Upper lobe of left lung (tissue), 6 donors: ENCODE results near the gene NDUFB4. TPM values are rescaled to one million over a fixed set of nuclear protein-coding genes. Genes with fewer than 3 reads are reported as not detected.

ENCODE experiments used
- ATAC-seq, 2 donors: fragments of 200-7000 bp; cut with Tn5 transposase; one replicate each; pipeline ENCODE4 v1.9.1; 2022; ENCODE audit warnings: mild to moderate bottlenecking in 2 of 2, moderate library complexity in 2 of 2; ENCODE audit not compliant: low FRiP score in 2 of 2
- DNase-seq, 2 donors: peaks; one replicate each; pipeline ENCODE4 v3.0.0-alpha.2; 2019 to 2020
- H3K27ac ChIP-seq, 4 donors: fragments of 200-600 bp; sonication (generic); one replicate each; pipeline ENCODE4 v1.5.1; 2016 to 2019
- H3K27me3 ChIP-seq, 4 donors: fragments of 200-600 bp; sonication (generic); one replicate each; pipeline ENCODE4 v1.5.1; 2017 to 2019
- H3K36me3 ChIP-seq, 4 donors: fragments of 200-600 bp; sonication (generic); one replicate each; pipeline ENCODE4 v1.5.1; 2016 to 2019
- H3K4me1 ChIP-seq, 4 donors: fragments of 200-600 bp; sonication (generic); one replicate each; pipeline ENCODE4 v1.5.1; 2018 to 2019
- H3K4me3 ChIP-seq, 4 donors: fragments of 200-600 bp; sonication (generic); one replicate each; pipeline ENCODE4 v1.5.1; 2017 to 2019; ENCODE audit warnings: mild to moderate bottlenecking in 2 of 4, moderate library complexity in 1 of 4
- H3K9me3 ChIP-seq, 4 donors: fragments of 200-600 bp; sonication (generic); one replicate each; pipeline ENCODE4 v1.5.1; 2018 to 2019
- EP300 ChIP-seq, 4 donors: sonication (generic); formaldehyde crosslinking; IDR thresholded peaks; one replicate each; pipeline ENCODE4 v1.5.1; 2017; ENCODE audit warnings: antibody characterized with exemption in 4 of 4, control low read depth in 2 of 4
- POLR2A ChIP-seq, 4 donors: fragments of 450-650 bp; IDR thresholded peaks; one replicate each; pipeline ENCODE4 v1.5.1; 2016 to 2017; ENCODE audit warnings: antibody characterized with exemption in 4 of 4, mild to moderate bottlenecking in 2 of 4
- POLR2AphosphoS5 ChIP-seq, 2 donors: sonication (generic); formaldehyde crosslinking; IDR thresholded peaks; one replicate each; pipeline ENCODE4 v1.5.1; 2017; ENCODE audit warnings: antibody characterized with exemption in 2 of 2
- WGBS, 2 donors: methylation state at CpG; one replicate each; pipeline ENCODE4 v1.1.5; 2017 to 2018; 5-methylcytosine and 5-hydroxymethylcytosine counted together
- total RNA-seq, 6 donors: library from RNA; depleted of rRNA in 4 of 6; stranded (reverse); fragments of >200 nt in 4 of 6; gene quantifications; one replicate each; pipeline versions ENCODE4 v1.1.0 to v1.2.1, GENCODE V29; 2016 to 2021
- TF ChIP-seq, protein P1 (sequence below), 6 experiments: fragments of 450-650 bp in 4 of 6; fragments of 200-600 bp in 2 of 6; sonication (generic) in 2 of 6; IDR thresholded peaks; one replicate each; pipeline ENCODE4 v1.5.1; 2016 to 2019; ENCODE audit warnings: antibody characterized with exemption in 6 of 6
- donor health status: DM: no; HTN: no; CAD: no; lungs with moderate emphysema.
- donor health status: DM: no; HTN: yes; CAD: no; lungs with severe emphysema.

NDUFB4 gene
- total RNA-seq, 6 donors from 2014 or later, result 29.2 to 105 (median 79.4) TPM

DNA sequence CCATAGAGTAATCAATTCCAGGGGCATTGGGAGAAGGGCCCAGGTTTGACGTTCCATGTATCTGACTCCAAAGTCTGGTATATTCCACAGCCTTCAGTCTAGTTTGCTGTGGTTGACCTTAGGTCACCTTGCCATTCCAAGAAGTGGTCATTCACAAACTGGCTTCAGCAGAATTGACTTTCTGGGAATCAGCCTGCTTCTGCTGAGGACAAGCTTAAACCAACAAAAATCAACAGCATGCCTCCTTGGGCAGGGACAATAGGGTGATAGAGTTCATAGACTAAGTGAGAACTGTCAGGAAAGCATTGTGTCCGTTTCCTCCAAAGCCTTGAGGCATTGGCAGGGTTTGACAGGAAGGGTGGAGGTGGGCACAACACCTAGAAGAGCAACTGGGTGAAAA lies 24.1 kb upstream of the NDUFB4 start:
- WGBS, 2 donors, result 56 to 70% methylated on average over 2 of the region's 2 CpGs
- Histone ChIP-seq H3K36me3 (no peaks in the 10 kb centered on the region), H3K9me3 (no peaks in the 10 kb centered on the region), H3K27ac (no peak overlapping the region), H3K27me3 (no peaks in the 10 kb centered on the region), H3K4me3 (no peak overlapping the region), H3K4me1 (peaks cover 0 to 9% (median 4%) of the 10 kb centered on the region in 4 donors)
- no peak for ATAC-seq
- TF ChIP-seq, protein P1, sequence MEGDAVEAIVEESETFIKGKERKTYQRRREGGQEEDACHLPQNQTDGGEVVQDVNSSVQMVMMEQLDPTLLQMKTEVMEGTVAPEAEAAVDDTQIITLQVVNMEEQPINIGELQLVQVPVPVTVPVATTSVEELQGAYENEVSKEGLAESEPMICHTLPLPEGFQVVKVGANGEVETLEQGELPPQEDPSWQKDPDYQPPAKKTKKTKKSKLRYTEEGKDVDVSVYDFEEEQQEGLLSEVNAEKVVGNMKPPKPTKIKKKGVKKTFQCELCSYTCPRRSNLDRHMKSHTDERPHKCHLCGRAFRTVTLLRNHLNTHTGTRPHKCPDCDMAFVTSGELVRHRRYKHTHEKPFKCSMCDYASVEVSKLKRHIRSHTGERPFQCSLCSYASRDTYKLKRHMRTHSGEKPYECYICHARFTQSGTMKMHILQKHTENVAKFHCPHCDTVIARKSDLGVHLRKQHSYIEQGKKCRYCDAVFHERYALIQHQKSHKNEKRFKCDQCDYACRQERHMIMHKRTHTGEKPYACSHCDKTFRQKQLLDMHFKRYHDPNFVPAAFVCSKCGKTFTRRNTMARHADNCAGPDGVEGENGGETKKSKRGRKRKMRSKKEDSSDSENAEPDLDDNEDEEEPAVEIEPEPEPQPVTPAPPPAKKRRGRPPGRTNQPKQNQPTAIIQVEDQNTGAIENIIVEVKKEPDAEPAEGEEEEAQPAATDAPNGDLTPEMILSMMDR (IDR thresholded peaks at IDR 0.05), result no peak
- no peak for TF ChIP-seq EP300 (IDR thresholded peaks at IDR 0.05)
- no peak for TF ChIP-seq POLR2A (IDR thresholded peaks at IDR 0.05)
- TF ChIP-seq POLR2AphosphoS5 (IDR thresholded peaks at IDR 0.05), result no peak
- no peak for DNase-seq

DNA sequence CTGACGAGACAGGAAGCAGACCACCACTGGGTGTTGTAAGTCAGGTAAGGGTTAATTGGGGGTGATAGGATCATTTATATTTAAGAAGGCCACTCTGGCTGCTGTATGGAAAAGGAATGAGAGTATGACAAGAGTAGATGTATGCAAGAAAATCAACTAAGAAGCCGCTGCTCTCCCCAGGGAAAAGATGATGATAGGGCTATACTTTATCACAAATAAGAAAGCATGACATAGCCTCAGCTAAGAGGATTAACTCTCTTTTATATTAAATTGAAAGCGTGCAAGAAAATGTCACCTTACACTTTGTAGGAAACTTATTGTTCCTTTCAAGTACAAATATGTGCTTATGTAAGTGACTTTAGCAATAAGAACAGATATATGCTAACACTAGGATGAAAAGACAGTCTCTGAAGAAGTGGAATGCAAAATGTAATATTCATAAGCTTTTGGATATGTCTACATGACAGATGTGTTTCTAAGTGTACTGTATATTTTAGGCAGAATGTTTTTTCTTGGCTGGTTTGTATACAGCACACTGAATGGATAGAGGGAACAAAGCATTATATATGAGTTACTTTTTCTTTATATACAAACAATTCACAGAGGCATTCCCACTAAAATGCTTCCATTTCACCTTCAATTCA lies 8.7 kb upstream of the NDUFB4 start:
- Histone ChIP-seq H3K4me3 (no peak overlapping the region), H3K4me1 (no peaks in the 10 kb centered on the region), H3K27me3 (no peaks in the 10 kb centered on the region), H3K27ac (no peak overlapping the region), H3K36me3 (no peaks in the 10 kb centered on the region), H3K9me3 (no peaks in the 10 kb centered on the region)
- 85 to 86% methylated on average over 3 of the region's 3 CpGs for WGBS, 2 donors
- ATAC-seq (no peak), DNase-seq (no peak)
- TF ChIP-seq POLR2AphosphoS5 (IDR thresholded peaks at IDR 0.05), result no peak
- TF ChIP-seq EP300 (IDR thresholded peaks at IDR 0.05), result no peak
- TF ChIP-seq, protein P1 (IDR thresholded peaks at IDR 0.05), result no peak
- no peak for TF ChIP-seq POLR2A (IDR thresholded peaks at IDR 0.05)

DNA sequence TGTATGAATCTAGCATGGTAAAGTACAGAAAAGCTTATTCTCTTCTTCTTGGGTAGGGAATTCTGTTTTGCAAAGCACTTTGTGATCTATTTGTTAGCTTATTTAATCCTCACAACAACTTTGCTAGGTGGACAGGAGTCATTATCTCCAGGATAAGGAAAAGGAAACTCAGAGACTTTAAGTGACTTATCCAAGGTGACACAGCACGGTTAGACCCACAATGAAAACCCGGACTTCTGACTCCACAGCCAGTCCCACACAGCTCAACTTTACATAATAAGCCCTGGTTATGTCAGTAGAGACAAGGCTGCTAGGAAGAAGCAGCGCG lies 384 bp upstream of the NDUFB4 start:
- H3K4me1 ChIP-seq, result peaks cover 29 to 30% (median 30%) of the 10 kb centered on the region in 4 donors
- ATAC-seq, result no peak
- H3K36me3 ChIP-seq, result peaks cover 4 to 19% (median 9%) of the 10 kb centered on the region in 4 donors
- H3K9me3 ChIP-seq, result no peaks in the 10 kb centered on the region
- H3K27me3 ChIP-seq, result no peaks in the 10 kb centered on the region
- DNase-seq, result no peak
- H3K4me3 ChIP-seq, result peak overlapping the region; percentile 71 to 92 (median 82)
- peak overlapping the region; percentile 90 to 95 (median 92) for H3K27ac ChIP-seq
- no peak for TF ChIP-seq POLR2AphosphoS5 (IDR thresholded peaks at IDR 0.05)
- TF ChIP-seq, protein P1 (IDR thresholded peaks at IDR 0.05), result no peak
- no peak for TF ChIP-seq EP300 (IDR thresholded peaks at IDR 0.05)
- TF ChIP-seq POLR2A (IDR thresholded peaks at IDR 0.05), result no peak
- 3 to 7% methylated on average over 4 of the region's 4 CpGs for WGBS, 2 donors

DNA sequence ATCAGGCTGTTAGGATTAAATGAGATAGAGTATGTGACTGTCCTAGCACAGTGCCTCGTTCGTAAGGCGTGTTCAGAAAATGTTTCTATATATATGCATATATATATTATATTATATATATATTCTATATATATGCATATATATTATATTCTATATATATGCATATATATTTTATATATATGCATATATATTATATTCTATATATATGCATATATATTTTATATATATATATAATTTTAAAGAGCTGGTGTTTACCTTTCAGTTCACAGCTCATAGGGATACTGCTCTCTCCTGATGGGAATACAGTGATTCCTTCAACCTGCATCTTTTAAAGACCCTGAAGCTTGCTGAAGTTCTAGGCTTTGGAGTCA lies 702 bp downstream of the NDUFB4 start:
- DNase-seq (no peak), ATAC-seq (no peak)
- WGBS, 2 donors, result 22 to 36% methylated on average over 3 of the region's 3 CpGs
- Histone ChIP-seq H3K4me3 (peak overlapping the region; percentile 71 to 92 (median 82)), H3K36me3 (peaks cover 4 to 30% (median 17%) of the 10 kb centered on the region in 4 donors), H3K4me1 (peaks cover 29 to 30% (median 30%) of the 10 kb centered on the region in 4 donors), H3K9me3 (no peaks in the 10 kb centered on the region), H3K27ac (peak overlapping the region; percentile 90 to 95 (median 92)), H3K27me3 (no peaks in the 10 kb centered on the region)
- TF ChIP-seq POLR2AphosphoS5 (IDR thresholded peaks at IDR 0.05), result no peak
- TF ChIP-seq EP300 (IDR thresholded peaks at IDR 0.05), result no peak
- TF ChIP-seq POLR2A (IDR thresholded peaks at IDR 0.05), result no peak
- TF ChIP-seq, protein P1 (IDR thresholded peaks at IDR 0.05), result no peak
